ENCODE measurements around the gene ZNF318. TPM values are rescaled to one million over a fixed set of nuclear protein-coding genes. Genes with fewer than 3 reads are reported as not detected.

Gene ZNF318
- total RNA-seq, 1 donor from 2014 or later, result 11.2 TPM

DNA sequence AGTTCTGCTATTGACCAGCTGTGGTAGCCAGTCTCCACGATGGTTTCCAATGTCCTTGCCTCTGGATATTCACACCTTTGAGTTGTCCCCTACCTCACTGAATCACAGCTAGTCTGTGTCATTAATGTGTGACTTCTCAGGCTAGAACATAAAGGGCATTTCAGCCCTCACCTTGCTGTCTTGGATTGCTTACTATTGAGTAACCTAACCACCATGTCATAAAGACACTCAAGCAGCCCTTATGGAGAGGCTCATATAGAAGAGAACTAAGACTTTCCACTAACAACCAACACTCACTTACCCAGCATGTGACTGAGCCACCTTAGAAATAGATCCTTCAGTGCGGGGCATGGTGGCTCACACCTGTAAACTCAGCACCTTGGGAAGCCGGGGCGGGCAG lies 38.8 kb upstream of the ZNF318 start:
- Histone ChIP-seq H3K4me3 (ENCODE audit: low read depth, low read length) (no peak overlapping the region), H3K27me3 (ENCODE audit: control insufficient read depth, insufficient read depth, low read length) (no peaks in the 10 kb centered on the region), H3K36me3 (ENCODE audit: control insufficient read depth, insufficient read depth, low read length) (no peaks in the 10 kb centered on the region)
- TF ChIP-seq CTCF (IDR thresholded peaks at IDR 0.05; ENCODE audit: insufficient read depth, low read length, poor library complexity, severe bottlenecking), result no peak
- DNase-seq (ENCODE audit: low read depth), result no peak

GRCh38 chr6:43407296-43407695 lies 37.8 kb upstream of the ZNF318 start:
- no peak for TF ChIP-seq CTCF (IDR thresholded peaks at IDR 0.05; ENCODE audit: insufficient read depth, low read length, poor library complexity, severe bottlenecking)
- Histone ChIP-seq H3K36me3 (ENCODE audit: control insufficient read depth, insufficient read depth, low read length) (no peaks in the 10 kb centered on the region), H3K27me3 (ENCODE audit: control insufficient read depth, insufficient read depth, low read length) (no peaks in the 10 kb centered on the region), H3K4me3 (ENCODE audit: low read depth, low read length) (no peak overlapping the region)
- no peak for DNase-seq (ENCODE audit: low read depth)

- H3K36me3 ChIP-seq (ENCODE audit: control insufficient read depth, insufficient read depth, low read length), result no peaks in the 10 kb centered on the region
- no peak for TF ChIP-seq CTCF (IDR thresholded peaks at IDR 0.05; ENCODE audit: insufficient read depth, low read length, poor library complexity, severe bottlenecking)
- no peak for DNase-seq (ENCODE audit: low read depth)
- H3K4me3 ChIP-seq (ENCODE audit: low read depth, low read length), result no peak overlapping the region
- no peaks in the 10 kb centered on the region for H3K27me3 ChIP-seq (ENCODE audit: control insufficient read depth, insufficient read depth, low read length)
Measured at GRCh38 chr6:43405354-43405753, 35.9 kb upstream of the ZNF318 start.

DNA sequence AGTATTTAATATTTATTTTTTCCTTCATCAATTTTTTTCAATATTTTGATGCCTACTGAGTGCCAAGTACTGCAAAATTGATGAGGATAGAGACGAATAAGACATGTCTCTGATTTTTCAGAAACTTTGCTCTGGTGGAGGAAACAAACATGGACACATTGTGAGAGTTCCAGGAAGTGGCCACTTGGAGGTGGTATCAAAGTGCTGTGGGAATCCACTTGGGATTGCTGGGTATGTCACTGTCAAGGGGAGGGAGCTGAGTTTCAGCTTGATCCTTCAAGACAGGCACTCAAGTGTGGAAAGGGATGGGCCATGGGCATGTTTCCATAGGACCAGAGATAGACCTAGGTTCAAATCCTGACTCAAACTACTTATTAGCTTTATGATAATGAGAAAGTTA lies 33.4 kb upstream of the ZNF318 start:
- DNase-seq (ENCODE audit: low read depth), result no peak
- Histone ChIP-seq H3K36me3 (ENCODE audit: control insufficient read depth, insufficient read depth, low read length) (no peaks in the 10 kb centered on the region), H3K4me3 (ENCODE audit: low read depth, low read length) (no peak overlapping the region), H3K27me3 (ENCODE audit: control insufficient read depth, insufficient read depth, low read length) (no peaks in the 10 kb centered on the region)
- TF ChIP-seq CTCF (IDR thresholded peaks at IDR 0.05; ENCODE audit: insufficient read depth, low read length, poor library complexity, severe bottlenecking), result no peak

GRCh38 chr6:43401730-43402129 lies 32.3 kb upstream of the ZNF318 start:
- H3K27me3 ChIP-seq (ENCODE audit: control insufficient read depth, insufficient read depth, low read length), result no peaks in the 10 kb centered on the region
- no peaks in the 10 kb centered on the region for H3K36me3 ChIP-seq (ENCODE audit: control insufficient read depth, insufficient read depth, low read length)
- no peak for TF ChIP-seq CTCF (IDR thresholded peaks at IDR 0.05; ENCODE audit: insufficient read depth, low read length, poor library complexity, severe bottlenecking)
- no peak overlapping the region for H3K4me3 ChIP-seq (ENCODE audit: low read depth, low read length)
- no peak for DNase-seq (ENCODE audit: low read depth)

GRCh38 chr6:43399932-43400487 lies 30.6 kb upstream of the ZNF318 start:
- Histone ChIP-seq H3K4me3 (ENCODE audit: low read depth, low read length) (no peak overlapping the region), H3K36me3 (ENCODE audit: control insufficient read depth, insufficient read depth, low read length) (no peaks in the 10 kb centered on the region), H3K27me3 (ENCODE audit: control insufficient read depth, insufficient read depth, low read length) (no peaks in the 10 kb centered on the region)
- DNase-seq (ENCODE audit: low read depth), result no peak
- no peak for TF ChIP-seq CTCF (IDR thresholded peaks at IDR 0.05; ENCODE audit: insufficient read depth, low read length, poor library complexity, severe bottlenecking)

Data from kidney epithelial cell (primary cell).